DMS 273 treated with DMSO at 0.1 percent for 48 hours (cell line): ENCODE measurements around the gene IL18RAP.

Experiments used
- DNase-seq: peaks from one replicate; lab custom pipeline; 2025; lab: John Stamatoyannopoulos, UW

IL18RAP gene

GRCh38 chr2:102460467-102460866 is 37.5 kb downstream of the IL18RAP start:
- DNase-seq = no peak

GRCh38 chr2:102461188-102461587 is 38.2 kb downstream of the IL18RAP start:
- no peak for DNase-seq

GRCh38 chr2:102463160-102463559 is 40.2 kb downstream of the IL18RAP start:
- DNase-seq = no peak

GRCh38 chr2:102470168-102470567 is 47.2 kb downstream of the IL18RAP start:
- no peak for DNase-seq

GRCh38 chr2:102473020-102473419 is 50.1 kb downstream of the IL18RAP start, which contains the start of gene SLC9A4:
SLC9A4 (plus strand) TSS chr2:102473226; CDS start chr2:102473760, 534 bp downstream.
- no peak for DNase-seq

- DNase-seq = no peak
Observed at GRCh38 chr2:102473631-102474030, 50.7 kb downstream of the IL18RAP start.

- DNase-seq = no peak
Observed at GRCh38 chr2:102474785-102475184, 51.8 kb downstream of the IL18RAP start.

GRCh38 chr2:102478686-102479470 is 55.9 kb downstream of the IL18RAP start:
- no peak for DNase-seq

- DNase-seq = no peak
Observed at GRCh38 chr2:102480285-102481195, 57.6 kb downstream of the IL18RAP start.

- no peak for DNase-seq
Observed at GRCh38 chr2:102481931-102482330, 59.0 kb downstream of the IL18RAP start.

- no peak for DNase-seq
Observed at GRCh38 chr2:102483086-102483485, 60.1 kb downstream of the IL18RAP start.

- no peak for DNase-seq
Observed at GRCh38 chr2:102484310-102485061, 61.5 kb downstream of the IL18RAP start.

- DNase-seq = no peak
Observed at GRCh38 chr2:102485147-102485785, 62.3 kb downstream of the IL18RAP start.

GRCh38 chr2:102486941-102487702 is 64.2 kb downstream of the IL18RAP start:
- DNase-seq = no peak

GRCh38 chr2:102487761-102488462 is 65.0 kb downstream of the IL18RAP start:
- no peak for DNase-seq

- DNase-seq = no peak
Observed at GRCh38 chr2:102489646-102490045, 66.7 kb downstream of the IL18RAP start.

GRCh38 chr2:102492006-102492405 is 69.0 kb downstream of the IL18RAP start:
- no peak for DNase-seq

- DNase-seq = no peak
Observed at GRCh38 chr2:102494570-102494969, 71.6 kb downstream of the IL18RAP start.

GRCh38 chr2:102498414-102498813 is 75.5 kb downstream of the IL18RAP start:
- DNase-seq = no peak

- DNase-seq = no peak
Observed at GRCh38 chr2:102499558-102499957, 76.6 kb downstream of the IL18RAP start.
